ENCODE data around the gene IGF2BP3. TPM values are rescaled to one million over a fixed set of nuclear protein-coding genes. Genes with fewer than 3 reads are reported as not detected.

The IGF2BP3 gene
- total RNA-seq, 1 experiment from 2014 or later = 11.7 TPM

- no peak for TF ChIP-seq EZH2phosphoT487 (IDR thresholded peaks at IDR 0.05; ENCODE audit: borderline replicate concordance, low read length)
- no peak for TF ChIP-seq EZH2 (IDR thresholded peaks at IDR 0.05; ENCODE audit: low read length, unreplicated experiment)
- TF ChIP-seq CTCF (conservative IDR thresholded peaks at IDR 0.05; ENCODE audit: low read depth, low read length) = no peak
- intact Hi-C loops (cut with micrococcal nuclease) = no loop called here
- Histone ChIP-seq H3K4me2 (ENCODE audit: low read length) (no peak overlapping the region), H3K36me3 (ENCODE audit: low read depth, low read length) (no peaks in the 10 kb centered on the region), H3K9ac (ENCODE audit: low read length) (no peak overlapping the region), H3K4me3 (ENCODE audit: low read length) (no peak overlapping the region), H3K79me2 (ENCODE audit: low read length) (no peaks in the 10 kb centered on the region), H2AFZ (ENCODE audit: low read length) (no peak overlapping the region), H3K9me3 (ENCODE audit: low read length) (no peaks in the 10 kb centered on the region), H3K4me1 (ENCODE audit: insufficient read depth, low read length) (no peaks in the 10 kb centered on the region), H3K27ac (ENCODE audit: low read length) (no peak overlapping the region), H3K27me3 (ENCODE audit: low read length) (peaks cover 24% of the 10 kb centered on the region; the same call in 1 of the 2 replicates), H3F3A (ENCODE audit: low read length, unreplicated experiment) (no peaks in the 10 kb centered on the region), H4K20me1 (ENCODE audit: low read length) (no peaks in the 10 kb centered on the region), H3K9me2 (replicated peaks; ENCODE audit: low read length) (no peaks in the 10 kb centered on the region)
- POLR2A ChIA-PET (ENCODE audit: unreplicated experiment) = interaction anchor here (0.6 kb wide), 1 partner anchor 12 kb away, joined by 3 read pairs; no protein-coding TSS in a partner anchor
- BruUV-seq (replicated peaks) = no TSS peak
- ATAC-seq (no peak), DNase-seq (no peak)
- CTCF ChIA-PET = no interaction called here
These were observed 7.9 kb upstream of the IGF2BP3 start for GRCh38 chr7:23477962-23478866.

GRCh38 chr7:23477157-23477499 is 6.8 kb upstream of the IGF2BP3 start:
- H3K27me3 ChIP-seq (ENCODE audit: low read length) = peaks cover 24% of the 10 kb centered on the region; the same call in 1 of the 2 replicates
- no peak overlapping the region for H2AFZ ChIP-seq (ENCODE audit: low read length)
- no peaks in the 10 kb centered on the region for H3F3A ChIP-seq (ENCODE audit: low read length, unreplicated experiment)
- H3K36me3 ChIP-seq (ENCODE audit: low read depth, low read length) = no peaks in the 10 kb centered on the region
- DNase-seq (no peak), ATAC-seq (no peak)
- ChIA-PET POLR2A (ENCODE audit: unreplicated experiment) (interaction anchor here (0.5 kb wide), 1 partner anchor 296 kb away, joined by 3 read pairs; no protein-coding TSS in a partner anchor), CTCF (no interaction called here)
- no peak overlapping the region for H3K27ac ChIP-seq (ENCODE audit: low read length)
- H3K4me3 ChIP-seq (ENCODE audit: low read length) = no peak overlapping the region
- H4K20me1 ChIP-seq (ENCODE audit: low read length) = no peaks in the 10 kb centered on the region
- BruUV-seq (replicated peaks) = no TSS peak
- H3K4me1 ChIP-seq (ENCODE audit: insufficient read depth, low read length) = peaks cover 10% of the 10 kb centered on the region
- intact Hi-C loops (cut with micrococcal nuclease) = no loop called here
- H3K79me2 ChIP-seq (ENCODE audit: low read length) = peaks cover 10% of the 10 kb centered on the region
- H3K9me2 ChIP-seq (replicated peaks; ENCODE audit: low read length) = no peaks in the 10 kb centered on the region
- H3K4me2 ChIP-seq (ENCODE audit: low read length) = no peak overlapping the region
- H3K9me3 ChIP-seq (ENCODE audit: low read length) = no peaks in the 10 kb centered on the region
- no peak for TF ChIP-seq EZH2 (IDR thresholded peaks at IDR 0.05; ENCODE audit: low read length, unreplicated experiment)
- TF ChIP-seq CTCF (conservative IDR thresholded peaks at IDR 0.05; ENCODE audit: low read depth, low read length) = no peak
- TF ChIP-seq EZH2phosphoT487 (IDR thresholded peaks at IDR 0.05; ENCODE audit: borderline replicate concordance, low read length) = no peak
- H3K9ac ChIP-seq (ENCODE audit: low read length) = no peak overlapping the region
